ENCODE results near the gene PHF20.
"Not testable (repeated sequence)": the region's sequence is repeated elsewhere in the genome, so short reads cannot be mapped to it uniquely, and the experiment has no call there.

Gene PHF20

GRCh38 chr20:35771689-35772562 is at the start of gene PHF20:
TSS of gene PHF20 (plus strand) at chr20:35772015. CDS start at chr20:35801523, 29,508 bp downstream.
- DNase-seq (ENCODE audit: low read depth in 2 of 2): peak; percentile 100

DNA sequence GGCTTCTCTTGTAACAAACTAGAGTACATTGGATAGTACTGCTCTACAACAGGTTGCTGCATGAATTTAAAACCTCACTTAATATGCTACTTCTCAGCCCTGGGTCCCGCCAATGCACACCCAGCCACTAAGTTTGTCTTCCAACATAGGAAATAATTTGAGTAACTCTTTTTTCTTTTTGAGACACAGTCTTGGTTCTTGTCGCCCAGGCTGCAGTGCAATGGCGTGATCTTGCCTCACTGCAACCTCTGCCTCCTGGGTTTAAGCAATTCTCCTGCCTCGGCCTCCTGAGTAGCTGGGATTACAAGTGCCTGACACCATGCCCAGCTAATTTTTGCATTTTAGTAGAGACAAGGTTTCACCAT is 48.6 kb upstream of the PHF20 start:
- DNase-seq (ENCODE audit: low read depth in 2 of 2): not testable (repeated sequence)

DNA sequence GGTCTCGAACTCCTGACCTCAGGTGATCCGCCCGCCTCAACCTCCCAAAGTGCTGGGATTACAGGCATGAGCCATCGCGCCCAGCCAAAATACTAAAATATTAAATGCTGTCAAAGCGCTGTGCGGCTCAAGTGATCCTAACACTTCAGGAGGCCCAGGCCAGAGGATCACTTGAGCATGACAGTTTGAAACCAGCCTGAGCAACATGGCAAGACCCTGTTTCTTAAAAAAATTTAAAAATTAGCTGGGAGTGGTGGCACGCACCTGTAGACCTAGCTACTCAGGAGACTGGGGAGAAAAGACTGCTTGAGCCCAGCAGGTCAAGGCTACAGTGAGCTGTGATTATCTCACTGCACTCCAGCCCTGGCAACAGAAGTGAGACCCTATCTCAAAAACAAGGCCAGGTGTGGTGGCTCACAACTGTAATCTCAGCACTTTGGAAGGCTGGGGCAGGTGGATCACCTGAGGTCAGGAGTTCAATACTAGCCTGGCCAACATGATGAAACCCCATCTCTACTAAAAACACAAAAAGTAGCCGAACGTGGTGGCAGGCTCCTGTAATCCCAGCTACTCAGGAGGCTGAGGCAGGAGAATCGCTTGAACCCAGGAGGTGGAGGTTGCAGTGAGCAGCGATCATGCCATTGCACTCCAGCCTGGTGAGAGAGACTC is 48.0 kb upstream of the PHF20 start:
- not testable (repeated sequence) for DNase-seq (ENCODE audit: low read depth in 2 of 2)

- DNase-seq (ENCODE audit: low read depth in 2 of 2): no peak
Observed at GRCh38 chr20:35724321-35725230, 47.2 kb upstream of the PHF20 start.

- no peak for DNase-seq (ENCODE audit: low read depth in 2 of 2)
Observed at GRCh38 chr20:35726842-35727711, 44.7 kb upstream of the PHF20 start.

GRCh38 chr20:35729283-35729807 is 42.5 kb upstream of the PHF20 start:
- DNase-seq (ENCODE audit: low read depth in 2 of 2): no peak

GRCh38 chr20:35729836-35730582 is 41.8 kb upstream of the PHF20 start:
- no peak for DNase-seq (ENCODE audit: low read depth in 2 of 2)

DNA sequence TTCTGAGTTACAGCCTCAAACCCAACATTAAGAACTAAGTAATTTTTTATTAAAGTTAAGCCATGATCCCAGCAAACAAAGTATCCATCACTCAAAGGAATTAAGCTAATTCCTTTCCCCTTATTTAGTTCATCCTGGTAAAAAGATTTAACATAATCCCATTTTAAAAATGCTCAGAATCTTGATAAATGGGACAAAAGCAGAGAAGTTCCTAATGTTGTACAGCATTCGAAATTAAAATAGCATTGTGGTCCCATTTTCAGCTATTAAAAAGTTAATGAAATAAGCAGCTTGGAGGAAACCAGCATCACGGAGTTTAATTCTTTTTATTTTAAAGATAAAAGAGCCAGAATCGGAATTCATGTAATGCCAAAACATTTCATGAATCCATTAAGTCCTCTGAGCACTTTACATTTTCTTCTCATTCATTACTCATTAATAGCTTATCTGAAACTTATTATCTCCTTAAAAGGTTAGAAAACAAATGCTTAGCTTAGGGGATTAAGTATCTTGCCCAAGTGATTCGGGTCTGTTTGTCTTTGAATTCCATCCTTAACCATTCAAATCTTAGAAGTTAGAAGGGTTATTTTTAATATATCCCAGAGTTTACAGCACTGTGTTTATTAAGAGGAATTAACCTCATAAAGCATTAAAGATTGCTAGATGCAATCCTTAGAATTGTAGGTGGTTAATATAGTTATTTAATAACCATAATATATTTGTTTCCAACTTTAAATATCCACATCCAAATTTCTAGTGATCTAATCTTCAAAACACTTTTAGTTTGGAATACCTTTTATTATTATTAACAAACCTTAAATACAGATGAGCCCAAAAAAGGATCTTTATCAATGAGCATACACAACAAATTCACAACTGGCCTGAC is 41.0 kb upstream of the PHF20 start:
- no peak for DNase-seq (ENCODE audit: low read depth in 2 of 2)

DNA sequence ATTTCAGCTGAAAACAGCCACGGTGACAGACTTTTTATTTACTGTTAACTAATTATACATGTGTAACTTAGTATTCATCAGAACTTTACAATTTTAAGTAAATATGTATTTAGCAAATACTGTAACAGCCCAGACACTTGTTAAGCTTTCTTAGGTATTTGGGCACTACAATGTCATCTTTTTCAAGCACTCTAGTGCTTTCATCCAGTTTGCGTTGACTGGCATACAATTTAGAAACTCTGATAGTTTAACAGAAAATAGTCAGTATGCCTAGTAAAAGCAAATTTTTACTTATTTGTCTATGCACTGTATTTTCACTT is 40.4 kb upstream of the PHF20 start:
- DNase-seq (ENCODE audit: low read depth in 2 of 2): no peak

DNA sequence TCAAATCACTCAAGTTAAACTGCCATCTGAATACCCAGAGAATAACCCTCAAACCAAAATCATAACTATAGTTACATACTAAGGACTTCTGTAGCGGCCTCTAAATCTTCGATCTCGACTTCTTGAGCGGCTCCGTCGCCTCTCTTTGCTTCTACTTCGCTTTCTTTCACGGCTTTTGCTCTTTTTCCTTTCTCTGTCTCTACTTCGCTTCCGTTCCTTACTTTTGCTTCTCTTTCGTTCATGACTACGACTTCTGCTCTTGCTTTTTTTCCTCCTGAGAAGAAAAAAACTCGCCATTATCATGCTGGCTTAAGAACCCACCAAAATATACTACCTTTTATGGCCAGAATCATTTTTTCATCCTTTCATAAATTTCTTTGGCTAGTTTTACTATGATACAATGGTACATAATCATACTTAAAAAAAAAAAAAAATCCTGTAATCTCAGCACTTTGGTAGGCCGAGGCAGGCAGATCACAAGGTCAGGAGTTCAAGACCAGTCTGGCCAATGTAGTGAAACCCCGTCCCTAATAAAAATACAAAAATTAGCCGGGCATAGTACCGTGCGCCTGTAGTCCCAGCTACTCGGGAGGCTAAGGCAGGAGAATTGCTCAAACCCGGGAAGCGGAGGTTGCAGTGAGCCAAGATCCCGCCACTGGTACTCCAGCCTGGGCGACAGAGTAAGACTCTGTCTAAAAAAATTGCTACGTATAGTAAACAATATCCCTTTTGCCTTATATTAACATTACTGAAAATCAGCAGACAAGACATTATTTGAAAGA is 39.8 kb upstream of the PHF20 start:
- DNase-seq (ENCODE audit: low read depth in 2 of 2): no peak

GRCh38 chr20:35732644-35732982 is 39.2 kb upstream of the PHF20 start:
- no peak for DNase-seq (ENCODE audit: low read depth in 2 of 2)

- DNase-seq (ENCODE audit: low read depth in 2 of 2): no peak
Observed at GRCh38 chr20:35734374-35734773, 37.4 kb upstream of the PHF20 start.

GRCh38 chr20:35734777-35735649 is 36.8 kb upstream of the PHF20 start:
- no peak for DNase-seq (ENCODE audit: low read depth in 2 of 2)

GRCh38 chr20:35735826-35736470 is 35.9 kb upstream of the PHF20 start:
- DNase-seq (ENCODE audit: low read depth in 2 of 2): no peak

DNA sequence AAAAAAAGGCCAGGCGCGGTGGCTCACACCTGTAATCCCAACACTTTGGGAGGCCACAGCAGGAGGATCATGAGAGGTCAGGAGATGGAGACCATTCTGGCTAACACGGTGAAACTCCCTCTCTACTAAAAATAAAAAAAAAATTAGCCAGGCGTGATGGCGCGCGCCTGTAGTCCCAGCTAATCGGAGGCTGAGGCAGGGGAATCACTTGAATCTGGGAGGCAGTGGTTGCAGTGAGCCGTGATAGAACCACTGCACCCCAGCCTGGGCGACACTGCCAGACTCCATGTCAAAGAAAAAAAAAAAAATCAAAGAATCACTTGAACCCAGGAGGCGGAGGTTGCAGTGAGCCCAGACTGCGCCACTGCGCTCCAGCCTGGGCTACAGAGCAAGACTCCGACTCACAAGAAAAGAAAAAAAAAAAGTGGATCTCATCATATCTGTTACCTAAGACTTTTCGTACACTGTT is 33.9 kb upstream of the PHF20 start:
- DNase-seq (ENCODE audit: low read depth in 2 of 2): no peak

GRCh38 chr20:35738410-35739179 is 33.2 kb upstream of the PHF20 start:
- no peak for DNase-seq (ENCODE audit: low read depth in 2 of 2)

Measured in stimulated activated CD4-positive, alpha-beta T cell treated with anti-CD3 and anti-CD28 coated beads, Interleukin-1b, Interleukin-23, amount 100 ng/mL, for 1 hour (primary cell).